ENCODE results near the gene RND2. TPM values are rescaled to one million over a fixed set of nuclear protein-coding genes. Genes with fewer than 3 reads are reported as not detected.

The RND2 gene
- total and polyA plus RNA-seq, 2 of the 4 experiments (the other 2 are of a cell fraction), result 1.1 to 1.9 TPM

DNA sequence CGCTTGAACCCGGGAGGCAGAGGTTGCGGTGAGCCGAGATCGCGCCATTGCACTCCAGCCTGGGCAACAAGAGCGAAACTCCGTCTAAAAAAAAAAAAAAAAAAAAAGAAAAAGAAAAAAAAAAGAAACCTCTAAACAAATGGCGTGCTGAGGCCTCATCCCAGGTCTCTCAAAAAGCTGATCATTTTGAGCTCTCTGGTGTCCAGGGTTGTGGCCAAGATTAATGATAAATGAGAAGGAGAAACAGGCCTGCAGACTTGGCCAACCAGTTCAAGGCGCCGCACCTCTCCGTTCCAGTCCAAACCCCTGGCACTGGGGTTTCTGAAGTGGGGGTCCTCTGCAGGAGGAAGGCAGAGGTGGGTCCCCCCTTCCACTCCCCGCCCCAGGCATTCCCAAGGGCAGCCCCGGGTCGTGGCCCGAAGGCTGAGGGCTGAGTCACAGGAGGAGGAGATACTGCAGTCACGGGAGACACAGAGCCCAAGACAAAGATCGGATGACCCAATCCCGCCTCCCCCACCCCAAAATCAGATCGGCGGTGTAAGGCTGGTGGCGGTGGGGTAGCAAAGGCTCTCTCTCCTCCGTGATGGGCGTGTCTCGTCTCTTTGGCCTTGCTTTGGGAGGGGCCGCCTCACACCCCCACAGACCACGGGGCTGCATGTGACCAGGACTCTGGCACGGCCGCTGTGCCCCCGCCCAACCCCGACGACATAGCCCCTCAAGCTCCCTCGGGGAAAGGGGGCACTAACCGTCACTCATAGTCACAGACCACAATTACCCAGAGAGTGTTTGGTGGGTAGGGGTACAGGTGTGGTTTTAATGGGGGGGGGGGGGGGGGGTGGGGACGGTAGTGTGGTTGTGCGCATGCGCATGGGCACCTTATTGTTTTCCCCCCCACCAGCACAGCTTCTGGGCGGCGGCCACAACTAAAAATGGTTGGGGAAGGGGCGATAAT is 4.0 kb upstream of the RND2 start (continued):
- no peak for TF ChIP-seq MXI1 (IDR thresholded peaks at IDR 0.05; ENCODE audit: borderline replicate concordance, low read depth, low read length)

DNA sequence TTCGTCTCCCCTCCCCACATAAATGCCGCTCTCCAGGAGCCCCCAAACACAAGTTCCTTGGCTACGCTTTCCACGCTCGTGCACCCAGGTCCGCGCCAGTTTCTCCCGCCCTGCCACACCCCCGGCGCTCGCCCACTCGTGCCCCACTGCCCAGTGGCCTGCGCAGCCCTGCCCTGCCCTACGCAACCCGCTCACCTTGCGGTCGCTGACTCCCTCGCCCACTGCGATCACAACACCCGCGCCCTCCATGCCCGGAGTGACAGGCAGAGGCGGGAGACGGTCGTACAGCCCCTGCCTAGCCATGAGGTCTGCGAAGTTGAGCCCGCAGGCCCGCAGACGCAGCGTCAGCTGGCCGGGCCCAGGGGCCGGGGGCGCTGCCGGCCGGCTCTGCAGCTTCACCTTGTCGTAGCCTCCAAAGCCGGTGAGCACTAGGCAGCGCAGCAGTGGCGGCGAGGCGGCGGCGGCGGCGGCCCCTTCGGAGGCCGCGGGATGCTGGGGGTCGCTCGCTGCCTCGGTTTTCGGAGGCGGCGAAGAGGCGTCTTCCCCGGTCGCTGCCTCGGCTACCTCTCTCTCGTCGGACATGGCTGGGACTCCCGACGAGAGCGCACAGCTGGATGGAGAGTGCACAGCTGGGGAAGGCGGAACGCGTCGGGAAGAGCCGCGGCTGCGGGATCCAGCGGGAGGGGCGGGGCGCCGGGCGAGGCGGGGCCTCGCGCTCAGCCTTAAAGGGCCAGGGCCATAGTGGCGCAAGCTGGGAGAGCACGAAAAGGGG is 3.1 kb upstream of the RND2 start, which contains the start of gene VAT1:
Gene VAT1, minus strand, starts transcription at position 645 of the 772 bp plus-strand sequence. Its CDS starts 63 bp downstream, at position 582.
- Histone ChIP-seq H2BK5ac (ENCODE audit: low read depth, low read length, poor library complexity, severe bottlenecking) (peak within 1 kb of the TSS; percentile 68), H3K9ac (ENCODE audit: low read depth, low read length) (peak within 1 kb of the TSS; percentile 75), H3K18ac (ENCODE audit: low read depth, low read length) (peak within 1 kb of the TSS; percentile 30), H3K4me2 (ENCODE audit: low read depth, low read length) (peak within 1 kb of the TSS; percentile 79), H3K23ac (ENCODE audit: low read depth, low read length) (peak within 1 kb of the TSS; percentile 58; the same call in 1 of the 2 replicates), H3K79me1 (ENCODE audit: low read depth in 1 of 2, low read length in 2 of 2) (peaks cover 15 to 45% of the 10 kb centered on the region in 2 experiments; a peak in 3 of 4 replicates), H3K4me1 (ENCODE audit: control insufficient read depth, insufficient read depth, low read length) (peaks cover 12% of the 10 kb centered on the region), H2AK5ac (ENCODE audit: low read depth, low read length) (peak within 1 kb of the TSS; percentile 89), H2BK20ac (ENCODE audit: low read depth, low read length) (no peak within 1 kb of the TSS), H4K91ac (ENCODE audit: insufficient read depth, low read depth, low read length) (peak within 1 kb of the TSS; percentile 89), H3K27me3 (ENCODE audit: control insufficient read depth, insufficient read depth, low read length) (peaks cover 4% of the 10 kb centered on the region; the same call in 1 of the 2 replicates), H3K9me1 (ENCODE audit: insufficient read depth, low read length) (peaks cover 20% of the 10 kb centered on the region), H4K8ac (ENCODE audit: low read depth in 2 of 2, low read length in 2 of 2) (peak within 1 kb of the TSS; percentile 46 to 87), H3K36me3 (ENCODE audit: control insufficient read depth, insufficient read depth, low read length) (peaks cover 19% of the 10 kb centered on the region), H3K56ac (ENCODE audit: extremely low read depth, insufficient read depth, low read length) (no peak within 1 kb of the TSS), H2BK15ac (ENCODE audit: low read depth, low read length) (peak within 1 kb of the TSS; percentile 76; the same call in 1 of the 3 replicates), H3K9me3 (ENCODE audit: control insufficient read depth, insufficient read depth, low read length) (no peaks in the 10 kb centered on the region), H3K27ac (ENCODE audit: insufficient read depth, low read length) (peak within 1 kb of the TSS; percentile 78), H3K4me3 (ENCODE audit: insufficient read depth, low read depth, low read length) (peak within 1 kb of the TSS; percentile 96), H4K5ac (ENCODE audit: low read depth, low read length) (peak within 1 kb of the TSS; percentile 61; the same call in 1 of the 2 replicates), H3K4ac (ENCODE audit: low read depth, low read length) (peak within 1 kb of the TSS; percentile 95), H2BK120ac (ENCODE audit: low read depth, low read length) (peak within 1 kb of the TSS; percentile 67; the same call in 1 of the 2 replicates), H2AFZ (replicated peaks; ENCODE audit: low read length, poor library complexity) (peak within 1 kb of the TSS; percentile 95), H4K20me1 (ENCODE audit: insufficient read depth, low read length) (peaks cover 22% of the 10 kb centered on the region; the same call in 1 of the 2 replicates), H3K14ac (replicated peaks; ENCODE audit: low read depth, low read length) (peak within 1 kb of the TSS; percentile 96), H2AK9ac (replicated peaks; ENCODE audit: low read depth, low read length, poor library complexity) (peak within 1 kb of the TSS; percentile 97)
- in situ Hi-C loops (cut with MboI; ENCODE audit: low sequenced_read_pairs) (no loop called here), intact Hi-C loops (cut with micrococcal nuclease) (loop anchor here (2.0 kb wide), 1 partner anchor 15 kb away; the partner anchor contains the start of gene IFI35), dilution Hi-C loops (cut with HindIII; ENCODE audit: low sequenced_read_pairs, unreplicated experiment) (no loop called here)
- no TSS peak for BruUV-seq (replicated peaks)
- DNase-seq (peak; percentile 63), ATAC-seq (ENCODE audit: low read depth) (peak; percentile 76)
- POLR2A ChIA-PET (ENCODE audit: unreplicated experiment), result interaction anchor here (0.7 to 1.4 kb wide), 2 partner anchors 293 to 406 kb away, joined by 5 to 6 read pairs; no protein-coding TSS in a partner anchor
- WGBS, 2 experiments (ENCODE audit: extremely low coverage in 2 of 2, insufficient read length in 1 of 2), result 0% methylated on average over 54 of the region's 80 CpGs; no CpG with 5 or more reads in 1 of the 2 experiments
- CTCF ChIA-PET, result interaction anchor here (0.8 kb wide), 1 partner anchor 91 kb away, joined by 3 read pairs; no protein-coding TSS in a partner anchor
- TF ChIP-seq FOS (IDR thresholded peaks at IDR 0.05; ENCODE audit: low read depth, low read length), result no peak
- TF ChIP-seq POLR2A (IDR thresholded peaks at IDR 0.05; ENCODE audit: low read depth, low read length), result no peak
- peak; percentile 54 for TF ChIP-seq CEBPB (IDR thresholded peaks at IDR 0.05; ENCODE audit: low read depth, low read length)
- no peak; the same call in 1 of the 2 replicates for TF ChIP-seq MXI1 (IDR thresholded peaks at IDR 0.05; ENCODE audit: borderline replicate concordance, low read depth, low read length)
- TF ChIP-seq, protein P1, sequence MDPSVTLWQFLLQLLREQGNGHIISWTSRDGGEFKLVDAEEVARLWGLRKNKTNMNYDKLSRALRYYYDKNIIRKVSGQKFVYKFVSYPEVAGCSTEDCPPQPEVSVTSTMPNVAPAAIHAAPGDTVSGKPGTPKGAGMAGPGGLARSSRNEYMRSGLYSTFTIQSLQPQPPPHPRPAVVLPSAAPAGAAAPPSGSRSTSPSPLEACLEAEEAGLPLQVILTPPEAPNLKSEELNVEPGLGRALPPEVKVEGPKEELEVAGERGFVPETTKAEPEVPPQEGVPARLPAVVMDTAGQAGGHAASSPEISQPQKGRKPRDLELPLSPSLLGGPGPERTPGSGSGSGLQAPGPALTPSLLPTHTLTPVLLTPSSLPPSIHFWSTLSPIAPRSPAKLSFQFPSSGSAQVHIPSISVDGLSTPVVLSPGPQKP (IDR thresholded peaks at IDR 0.05; ENCODE audit: borderline replicate concordance, low read depth, low read length), result no peak
- TF ChIP-seq, protein P2, sequence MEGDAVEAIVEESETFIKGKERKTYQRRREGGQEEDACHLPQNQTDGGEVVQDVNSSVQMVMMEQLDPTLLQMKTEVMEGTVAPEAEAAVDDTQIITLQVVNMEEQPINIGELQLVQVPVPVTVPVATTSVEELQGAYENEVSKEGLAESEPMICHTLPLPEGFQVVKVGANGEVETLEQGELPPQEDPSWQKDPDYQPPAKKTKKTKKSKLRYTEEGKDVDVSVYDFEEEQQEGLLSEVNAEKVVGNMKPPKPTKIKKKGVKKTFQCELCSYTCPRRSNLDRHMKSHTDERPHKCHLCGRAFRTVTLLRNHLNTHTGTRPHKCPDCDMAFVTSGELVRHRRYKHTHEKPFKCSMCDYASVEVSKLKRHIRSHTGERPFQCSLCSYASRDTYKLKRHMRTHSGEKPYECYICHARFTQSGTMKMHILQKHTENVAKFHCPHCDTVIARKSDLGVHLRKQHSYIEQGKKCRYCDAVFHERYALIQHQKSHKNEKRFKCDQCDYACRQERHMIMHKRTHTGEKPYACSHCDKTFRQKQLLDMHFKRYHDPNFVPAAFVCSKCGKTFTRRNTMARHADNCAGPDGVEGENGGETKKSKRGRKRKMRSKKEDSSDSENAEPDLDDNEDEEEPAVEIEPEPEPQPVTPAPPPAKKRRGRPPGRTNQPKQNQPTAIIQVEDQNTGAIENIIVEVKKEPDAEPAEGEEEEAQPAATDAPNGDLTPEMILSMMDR (conservative IDR thresholded peaks at IDR 0.05; ENCODE audit: low read depth, low read length), result no peak
- TF ChIP-seq MAZ (IDR thresholded peaks at IDR 0.05; ENCODE audit: borderline replicate concordance, low read depth, low read length), result peak; percentile 66; the same call in 1 of the 2 replicates
- no peak for TF ChIP-seq RFX5 (IDR thresholded peaks at IDR 0.05; ENCODE audit: low read depth, low read length)
- TF ChIP-seq SMC3 (IDR thresholded peaks at IDR 0.05; ENCODE audit: low read depth, low read length), result no peak

All from IMR-90 (cell line).